HEK293T (cell line): ENCODE measurements around the gene SMIM14.

Experiments used
- ARNT ChIP-seq: fragments of 450-650 bp; IDR thresholded peaks from 2 replicates; pipeline ENCODE4 v1.6.1; 2017; ENCODE audit warnings: mild to moderate bottlenecking
- BHLHE40 ChIP-seq: fragments of 450-650 bp; IDR thresholded peaks from 2 replicates; pipeline ENCODE4 v1.6.1; 2016; ENCODE audit warnings: mild to moderate bottlenecking, moderate library complexity, borderline replicate concordance
- CTBP1 ChIP-seq: fragments of 450-650 bp; IDR thresholded peaks from 2 replicates; pipeline ENCODE4 v1.6.1; 2016; ENCODE audit warnings: borderline replicate concordance
- FOXA1 ChIP-seq: fragments of 450-650 bp; IDR thresholded peaks from 2 replicates; pipeline ENCODE4 v1.6.1; 2016; ENCODE audit warnings: mild to moderate bottlenecking
- FOXK2 ChIP-seq: fragments of 450-650 bp; IDR thresholded peaks from 2 replicates; pipeline ENCODE4 v1.6.1; 2016; ENCODE audit warnings: mild to moderate bottlenecking
- FOXM1 ChIP-seq: fragments of 450-650 bp; IDR thresholded peaks from 2 replicates; pipeline ENCODE4 v1.6.1; 2017; ENCODE audit warnings: mild to moderate bottlenecking, borderline replicate concordance
- HDGF ChIP-seq: fragments of 450-650 bp; IDR thresholded peaks from 2 replicates; pipeline ENCODE4 v1.6.1; 2017; ENCODE audit warnings: antibody characterized with exemption, borderline replicate concordance
- NFRKB ChIP-seq: fragments of 450-650 bp; IDR thresholded peaks from 2 replicates; pipeline ENCODE4 v1.6.1; 2016; ENCODE audit warnings: mild to moderate bottlenecking, moderate library complexity
- SP1 ChIP-seq: fragments of 450-650 bp; IDR thresholded peaks from 2 replicates; pipeline ENCODE4 v1.6.1; 2017
- SUZ12 ChIP-seq: fragments of 450-650 bp; IDR thresholded peaks from 2 replicates; pipeline ENCODE4 v1.6.1; 2016; ENCODE audit warnings: mild to moderate bottlenecking
- TARDBP ChIP-seq: fragments of 450-650 bp; IDR thresholded peaks from 2 replicates; pipeline ENCODE4 v1.6.1; 2016
- ZNF384 ChIP-seq: fragments of 450-650 bp; IDR thresholded peaks from 2 replicates; pipeline ENCODE4 v1.6.1; 2016

GRCh38 chr4:39613093-39613656, 25.5 kb downstream of the SMIM14 start:
- no peak for TF ChIP-seq BHLHE40
- TF ChIP-seq NFRKB: no peak
- no peak for TF ChIP-seq FOXM1
- no peak for TF ChIP-seq SP1
- no peak for TF ChIP-seq ZNF384
- TF ChIP-seq FOXK2: no peak
- TF ChIP-seq ARNT: no peak
- TF ChIP-seq SUZ12: no peak
- TF ChIP-seq TARDBP: no peak
- TF ChIP-seq FOXA1: no peak
- no peak for TF ChIP-seq CTBP1
- no peak for TF ChIP-seq HDGF
